Type B pancreatic cell (in vitro differentiated cells): ENCODE results near the gene HSP90AB1. TPM values are rescaled to one million over a fixed set of nuclear protein-coding genes. Genes with fewer than 3 reads are reported as not detected.

Experiments
- DNase-seq: peaks from one replicate; pipeline ENCODE4 v3.0.0; 2021; ENCODE audit warnings: mixed read lengths; ENCODE audit not compliant: unreplicated experiment; ENCODE audit errors: extremely low spot score
- H3K27ac Mint-ChIP-seq: 2 replicates; pipeline ENCODE4 v1.8.0; 2021; ENCODE audit warnings: mild to moderate bottlenecking, mixed read lengths
- H3K27me3 Mint-ChIP-seq: 2 replicates; pipeline ENCODE4 v1.8.0; 2021; ENCODE audit warnings: mixed read lengths
- H3K36me3 Mint-ChIP-seq: 2 replicates; pipeline ENCODE4 v1.8.0; 2021; ENCODE audit warnings: mixed read lengths
- H3K4me1 Mint-ChIP-seq: one replicate; pipeline ENCODE4 v1.8.0; 2021; ENCODE audit warnings: mixed read lengths; ENCODE audit not compliant: unreplicated experiment
- H3K4me3 Mint-ChIP-seq: 2 replicates; pipeline ENCODE4 v1.8.0; 2021; ENCODE audit warnings: mild to moderate bottlenecking, mixed read lengths
- H3K9me3 Mint-ChIP-seq: 2 replicates; pipeline ENCODE4 v1.8.0; 2021; ENCODE audit warnings: mixed read lengths
- long read RNA-seq: library from polyadenylated mRNA; unstranded; transcript quantifications from one replicate; pipeline ENCODE4 v2.0.0, GENCODE V29; 2020
- total RNA-seq: library from RNA; stranded (reverse); gene quantifications from 2 replicates; pipeline ENCODE4 v1.2.1, GENCODE V29; 2021; ENCODE audit warnings: low replicate concordance
- TF ChIP-seq, protein P1 (sequence below): fragments of 200-600 bp; sonication (generic); conservative IDR thresholded peaks from 2 replicates; pipeline ENCODE4 v1.5.0; 2021; ENCODE audit warnings: antibody characterized with exemption, mild to moderate bottlenecking

Gene HSP90AB1
- total RNA-seq: 880 and 1,082 TPM in 2 replicates
- long read RNA-seq, transcript HSP90AB1-202 (12 exons, 2,674 nt): minor isoform, 5 of 5,699 reads
- long read RNA-seq, transcript HSP90AB1-203 (12 exons, 2,572 nt): major isoform, 4,492 of 5,699 reads
- long read RNA-seq, transcript HSP90AB1-201 (12 exons, 2,582 nt): minor isoform, 17 of 5,699 reads
- long read RNA-seq, partial matches to known transcripts: 1,120 of 5,699 reads
- long read RNA-seq, other reads (novel, unspliced or antisense): 62 of 5,699 reads

DNA sequence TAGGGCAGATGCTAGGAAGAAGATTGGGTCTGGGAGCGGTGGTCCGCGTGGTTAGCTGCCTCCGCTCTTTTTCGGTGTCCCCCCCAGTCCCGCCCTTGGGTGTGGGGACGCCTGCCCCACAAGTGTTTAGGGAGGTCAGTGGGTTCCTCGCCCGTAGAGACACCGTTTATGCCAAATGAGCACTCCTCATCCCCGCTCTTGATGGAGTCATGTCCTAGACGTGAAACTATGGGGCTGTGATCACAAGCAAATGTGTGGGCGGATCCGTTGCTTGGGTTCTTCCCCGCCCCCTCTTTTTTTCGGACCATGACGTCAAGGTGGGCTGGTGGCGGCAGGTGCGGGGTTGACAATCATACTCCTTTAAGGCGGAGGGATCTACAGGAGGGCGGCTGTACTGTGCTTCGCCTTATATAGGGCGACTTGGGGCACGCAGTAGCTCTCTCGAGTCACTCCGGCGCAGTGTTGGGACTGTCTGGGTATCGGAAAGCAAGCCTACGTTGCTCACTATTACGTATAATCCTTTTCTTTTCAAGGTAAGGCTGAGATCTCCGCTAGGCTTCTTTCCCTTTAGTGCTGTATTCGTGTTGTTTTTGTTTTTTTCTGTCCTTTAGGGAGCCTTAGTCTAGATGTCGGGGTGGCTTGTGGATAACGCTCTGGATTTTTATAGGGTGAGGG is at the start of gene HSP90AB1:
TSS of gene HSP90AB1 (plus strand) at position 439 of the 675 bp plus-strand sequence. CDS start 1,529 bp downstream, outside the sequence.
- Mint-ChIP-seq H3K27ac (peak within 1 kb of the TSS; percentile 100), H3K9me3 (no peaks in the 10 kb centered on the region)
- TF ChIP-seq, protein P1, sequence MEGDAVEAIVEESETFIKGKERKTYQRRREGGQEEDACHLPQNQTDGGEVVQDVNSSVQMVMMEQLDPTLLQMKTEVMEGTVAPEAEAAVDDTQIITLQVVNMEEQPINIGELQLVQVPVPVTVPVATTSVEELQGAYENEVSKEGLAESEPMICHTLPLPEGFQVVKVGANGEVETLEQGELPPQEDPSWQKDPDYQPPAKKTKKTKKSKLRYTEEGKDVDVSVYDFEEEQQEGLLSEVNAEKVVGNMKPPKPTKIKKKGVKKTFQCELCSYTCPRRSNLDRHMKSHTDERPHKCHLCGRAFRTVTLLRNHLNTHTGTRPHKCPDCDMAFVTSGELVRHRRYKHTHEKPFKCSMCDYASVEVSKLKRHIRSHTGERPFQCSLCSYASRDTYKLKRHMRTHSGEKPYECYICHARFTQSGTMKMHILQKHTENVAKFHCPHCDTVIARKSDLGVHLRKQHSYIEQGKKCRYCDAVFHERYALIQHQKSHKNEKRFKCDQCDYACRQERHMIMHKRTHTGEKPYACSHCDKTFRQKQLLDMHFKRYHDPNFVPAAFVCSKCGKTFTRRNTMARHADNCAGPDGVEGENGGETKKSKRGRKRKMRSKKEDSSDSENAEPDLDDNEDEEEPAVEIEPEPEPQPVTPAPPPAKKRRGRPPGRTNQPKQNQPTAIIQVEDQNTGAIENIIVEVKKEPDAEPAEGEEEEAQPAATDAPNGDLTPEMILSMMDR: no peak

DNA sequence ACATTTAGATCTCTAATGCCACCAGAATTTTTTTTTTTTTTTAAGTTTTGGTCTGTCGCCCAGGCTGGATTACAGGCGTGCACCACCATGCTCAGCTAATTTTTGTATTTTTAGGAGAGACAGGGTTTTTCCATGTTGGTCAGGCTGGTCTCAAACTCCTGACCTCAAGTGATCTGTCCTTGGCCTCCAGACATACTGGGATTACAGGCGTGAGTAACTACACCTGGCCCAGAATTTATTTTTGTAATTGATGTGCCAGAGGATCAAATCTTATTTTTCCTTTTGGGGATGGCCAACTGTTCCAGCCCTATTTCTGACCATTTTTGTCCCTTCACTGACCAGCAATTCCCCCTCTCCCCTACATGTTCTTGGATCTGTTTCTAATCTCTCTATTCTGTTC is 48.2 kb upstream of the HSP90AB1 start:
- no peak overlapping the region for H3K27ac Mint-ChIP-seq
- TF ChIP-seq, protein P1: no peak
- no peak for DNase-seq
- peaks cover 12% of the 10 kb centered on the region for H3K4me1 Mint-ChIP-seq
- H3K36me3 Mint-ChIP-seq: no peaks in the 10 kb centered on the region
- H3K27me3 Mint-ChIP-seq: no peaks in the 10 kb centered on the region
- no peaks in the 10 kb centered on the region for H3K9me3 Mint-ChIP-seq
- no peak overlapping the region for H3K4me3 Mint-ChIP-seq

More for the DNA sequence above, at the start of gene HSP90AB1:
- Mint-ChIP-seq H3K4me1 (peaks cover 27% of the 10 kb centered on the region), H3K4me3 (peak within 1 kb of the TSS; percentile 99), H3K36me3 (peaks cover 36% of the 10 kb centered on the region), H3K27me3 (peaks cover 6% of the 10 kb centered on the region)
- peak; percentile 92 for DNase-seq

DNA sequence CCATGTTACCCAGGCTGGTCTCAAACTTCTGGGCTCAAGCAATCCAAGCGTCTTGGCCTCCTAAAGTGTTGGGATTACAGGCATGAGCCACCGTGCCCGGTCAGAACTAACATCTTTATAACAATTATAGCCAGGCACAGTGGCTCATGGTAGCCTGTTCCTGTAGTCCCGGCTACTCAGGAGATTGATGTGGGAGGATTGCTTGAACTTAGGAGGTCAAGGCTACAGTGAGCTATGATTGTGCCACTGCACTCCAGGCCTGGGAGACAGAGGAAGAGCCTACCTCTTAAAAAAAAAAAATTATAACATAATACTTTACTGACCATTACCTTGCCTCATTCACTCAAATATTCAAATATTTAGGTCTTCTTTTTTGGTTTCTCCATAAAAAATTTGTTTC is 47.0 kb upstream of the HSP90AB1 start:
- H3K9me3 Mint-ChIP-seq: no peaks in the 10 kb centered on the region
- H3K27me3 Mint-ChIP-seq: no peaks in the 10 kb centered on the region
- peaks cover 15% of the 10 kb centered on the region for H3K4me1 Mint-ChIP-seq

DNA sequence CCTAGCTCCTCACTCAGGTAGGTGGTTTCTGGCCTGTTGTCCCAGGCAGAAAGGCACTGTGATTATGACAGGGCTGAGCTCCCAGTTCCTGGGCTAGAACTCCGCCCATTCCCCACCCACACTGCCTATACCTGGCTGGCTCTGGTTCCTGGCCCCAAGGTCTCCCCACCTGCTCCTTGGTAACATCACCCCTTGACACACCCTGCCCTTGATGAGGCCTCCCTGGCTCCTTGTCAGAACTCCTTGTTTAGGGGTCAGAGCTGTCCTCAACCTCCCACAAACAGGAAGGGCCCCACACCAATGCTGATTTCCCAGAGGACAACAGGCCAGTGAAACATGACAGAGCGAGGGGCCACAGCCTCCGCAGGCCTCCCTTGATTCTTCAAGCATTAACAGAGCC is 45.7 kb upstream of the HSP90AB1 start:
- Mint-ChIP-seq H3K4me1 (peaks cover 15% of the 10 kb centered on the region), H3K27ac (peak overlapping the region; percentile 23), H3K9me3 (no peaks in the 10 kb centered on the region), H3K4me3 (no peak overlapping the region), H3K36me3 (no peaks in the 10 kb centered on the region), H3K27me3 (no peaks in the 10 kb centered on the region)
- TF ChIP-seq, protein P1: no peak
- DNase-seq: no peak

More for the DNA sequence above, 47.0 kb upstream of the HSP90AB1 start:
- Mint-ChIP-seq H3K4me3 (no peak overlapping the region), H3K27ac (no peak overlapping the region), H3K36me3 (no peaks in the 10 kb centered on the region)
- TF ChIP-seq, protein P1: no peak
- no peak for DNase-seq

DNA sequence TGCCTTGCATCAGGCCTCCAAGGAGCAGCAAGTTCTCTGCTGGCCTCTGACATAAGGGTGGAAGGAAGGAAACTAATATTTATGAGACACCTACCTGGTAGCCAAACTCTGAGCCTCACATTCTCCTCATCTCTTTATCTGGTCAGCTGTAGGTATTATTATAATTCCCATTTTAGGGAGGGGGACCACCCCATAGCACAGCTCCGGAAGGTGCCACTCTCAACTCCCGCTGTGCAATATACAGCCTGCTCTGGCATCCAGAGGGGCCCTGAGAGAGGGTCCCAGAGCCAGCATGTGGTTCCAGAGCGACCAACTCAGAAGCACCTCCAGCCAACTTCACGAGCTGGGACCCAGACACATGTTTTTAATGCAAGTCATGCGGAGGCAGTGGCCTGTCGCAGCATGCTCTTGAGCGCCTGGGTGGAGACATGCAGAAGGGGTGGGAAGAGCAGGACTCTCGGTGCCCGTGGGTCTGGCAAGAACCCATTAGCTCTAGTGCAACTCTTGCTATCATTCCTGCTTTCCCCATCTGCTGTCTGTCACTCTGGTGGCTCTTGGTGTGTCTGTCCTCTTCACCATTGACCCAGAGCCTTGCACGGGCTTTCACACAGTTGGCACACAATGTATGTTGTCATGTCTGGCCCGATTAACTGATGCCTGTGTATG is 45.1 kb upstream of the HSP90AB1 start:
- H3K27ac Mint-ChIP-seq: peak overlapping the region; percentile 23
- no peaks in the 10 kb centered on the region for H3K9me3 Mint-ChIP-seq
- no peaks in the 10 kb centered on the region for H3K36me3 Mint-ChIP-seq
- H3K4me1 Mint-ChIP-seq: peaks cover 15% of the 10 kb centered on the region
- DNase-seq: no peak
- no peaks in the 10 kb centered on the region for H3K27me3 Mint-ChIP-seq
- H3K4me3 Mint-ChIP-seq: no peak overlapping the region
- TF ChIP-seq, protein P1: no peak
